Activated naive CD8-positive, alpha-beta T cell treated with anti-CD3 and anti-CD28 coated beads, Interleukin-2, amount 50 U/mL, for 24 hours (primary cell): ENCODE measurements around the gene CYP27A1.

Experiments used
- ATAC-seq: fragments of 150-1000 bp; cut with Tn5 transposase; one replicate; pipeline ENCODE4 v1.10.0; 2021
- DNase-seq: peaks from one replicate; pipeline ENCODE4 v3.0.0; 2021
- H3K27ac Mint-ChIP-seq: one replicate; pipeline ENCODE4 v1.8.0; 2021; ENCODE audit warnings: mild to moderate bottlenecking, mixed read lengths
- H3K27me3 Mint-ChIP-seq: one replicate; pipeline ENCODE4 v1.8.0; 2021; ENCODE audit warnings: mixed read lengths
- H3K36me3 Mint-ChIP-seq: one replicate; pipeline ENCODE4 v1.8.0; 2021; ENCODE audit warnings: low read depth, mixed read lengths
- H3K4me1 Mint-ChIP-seq: one replicate; pipeline ENCODE4 v1.8.0; 2021; ENCODE audit warnings: mixed read lengths
- H3K4me3 Mint-ChIP-seq: one replicate; pipeline ENCODE4 v1.8.0; 2021; ENCODE audit warnings: mild to moderate bottlenecking, moderate library complexity, mixed read lengths
- H3K9me3 Mint-ChIP-seq: one replicate; pipeline ENCODE4 v1.8.0; 2021; ENCODE audit warnings: mixed read lengths

CYP27A1 gene

DNA sequence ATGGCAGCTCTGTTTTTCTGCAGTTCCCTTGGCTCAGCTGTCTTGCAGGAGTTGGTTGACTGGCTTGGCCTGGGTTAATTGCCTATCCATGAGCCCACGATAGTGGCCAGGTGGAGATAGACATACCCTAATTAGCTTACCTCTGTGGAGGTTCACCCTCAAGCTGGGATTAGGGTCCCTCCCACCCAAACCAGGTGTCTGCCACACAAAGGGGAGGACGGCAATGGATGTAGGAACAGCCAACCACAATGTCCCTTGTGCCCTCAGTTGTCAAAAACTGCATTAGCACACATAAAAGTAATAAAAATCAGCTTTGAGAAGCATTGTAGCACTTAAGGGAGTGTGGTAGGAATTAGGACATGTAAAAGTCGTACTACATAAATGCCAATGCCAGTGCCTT lies 4.2 kb downstream of the CYP27A1 start:
- Mint-ChIP-seq H3K4me1 (peaks cover 3% of the 10 kb centered on the region), H3K36me3 (no peaks in the 10 kb centered on the region), H3K9me3 (no peaks in the 10 kb centered on the region), H3K27ac (no peak overlapping the region), H3K27me3 (peaks cover 32% of the 10 kb centered on the region), H3K4me3 (no peak overlapping the region)
- DNase-seq = no peak
- ATAC-seq = no peak

DNA sequence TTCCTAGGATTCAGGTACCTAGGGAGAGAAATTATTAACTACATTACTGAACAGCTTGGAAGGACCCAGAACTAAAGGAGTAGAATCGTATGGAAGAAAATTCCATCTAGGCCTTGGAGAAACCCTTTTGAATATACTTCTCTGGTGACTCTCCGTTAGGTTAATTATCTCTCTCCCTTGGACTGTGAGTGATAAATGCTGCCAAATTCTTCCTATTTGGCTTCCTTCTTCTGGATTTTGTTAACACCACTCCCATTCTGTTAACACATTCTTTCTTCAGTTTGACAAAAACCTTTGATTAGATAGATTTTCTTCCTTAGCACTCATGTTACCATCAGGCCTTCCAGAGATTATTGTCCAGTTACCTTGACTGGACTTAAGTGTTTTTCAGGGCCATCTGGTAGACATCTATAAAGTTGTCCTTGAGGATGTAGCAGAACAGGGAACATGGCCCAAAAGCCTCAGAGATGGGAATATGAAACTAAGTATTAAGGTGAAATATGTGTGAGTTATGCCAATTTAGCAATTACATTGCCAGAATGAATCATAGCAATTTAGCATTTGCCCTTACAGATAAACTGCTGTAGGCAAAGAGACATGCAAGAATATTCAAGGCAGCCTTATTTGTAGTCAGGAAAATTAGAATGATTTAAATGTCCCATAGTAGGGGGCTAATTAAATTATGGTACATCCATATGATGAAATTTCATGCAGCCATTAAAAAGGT lies 6.7 kb downstream of the CYP27A1 start:
- no peak for DNase-seq
- Mint-ChIP-seq H3K27ac (no peak overlapping the region), H3K4me1 (no peaks in the 10 kb centered on the region), H3K9me3 (no peaks in the 10 kb centered on the region), H3K36me3 (no peaks in the 10 kb centered on the region), H3K27me3 (peaks cover 24% of the 10 kb centered on the region), H3K4me3 (no peak overlapping the region)
- no peak for ATAC-seq

DNA sequence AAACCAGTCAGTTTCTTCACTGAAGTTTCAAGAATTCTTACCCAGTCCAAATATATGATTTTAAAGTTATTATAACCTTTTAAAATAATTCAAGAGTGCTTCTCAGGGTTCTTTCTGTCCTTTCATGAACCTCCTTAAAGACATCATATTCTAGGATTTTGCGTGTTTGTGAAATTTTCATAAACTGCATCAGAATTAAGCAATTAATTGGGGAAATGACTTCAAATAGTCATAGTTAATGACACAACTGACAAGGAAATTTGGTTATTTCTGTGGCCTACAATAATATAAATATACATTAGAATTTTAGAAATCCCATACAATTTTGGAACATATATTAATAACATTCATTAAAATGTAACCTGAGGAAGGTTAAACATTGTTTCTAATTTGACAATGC lies 10.5 kb downstream of the CYP27A1 start:
- H3K27ac Mint-ChIP-seq = no peak overlapping the region
- peaks cover 14% of the 10 kb centered on the region for H3K27me3 Mint-ChIP-seq
- DNase-seq (no peak), ATAC-seq (no peak)
- no peaks in the 10 kb centered on the region for H3K9me3 Mint-ChIP-seq
- no peak overlapping the region for H3K4me3 Mint-ChIP-seq
- no peaks in the 10 kb centered on the region for H3K36me3 Mint-ChIP-seq
- no peaks in the 10 kb centered on the region for H3K4me1 Mint-ChIP-seq

DNA sequence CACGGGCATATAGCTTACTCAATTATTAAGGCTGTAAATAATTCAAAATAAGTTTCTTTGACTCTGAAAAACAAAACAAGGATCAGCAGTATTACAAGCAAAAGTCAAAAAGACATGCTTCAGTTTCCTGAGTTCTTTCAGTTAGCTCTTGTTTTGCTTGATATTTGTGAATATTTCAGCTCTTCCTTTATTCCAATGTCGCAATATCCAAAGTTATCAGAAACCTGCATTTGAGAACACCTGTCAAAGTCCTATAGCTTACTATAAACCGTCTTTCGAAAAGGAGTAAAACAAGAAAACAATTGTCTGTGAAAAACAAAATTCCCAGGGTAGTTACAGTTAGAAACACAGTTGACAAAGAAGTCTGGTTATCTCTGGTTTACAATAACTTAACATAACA lies 14.7 kb downstream of the CYP27A1 start:
- Mint-ChIP-seq H3K27ac (no peak overlapping the region), H3K27me3 (peaks cover 31% of the 10 kb centered on the region), H3K9me3 (no peaks in the 10 kb centered on the region), H3K4me1 (no peaks in the 10 kb centered on the region), H3K36me3 (no peaks in the 10 kb centered on the region), H3K4me3 (no peak overlapping the region)
- DNase-seq = no peak
- no peak for ATAC-seq

DNA sequence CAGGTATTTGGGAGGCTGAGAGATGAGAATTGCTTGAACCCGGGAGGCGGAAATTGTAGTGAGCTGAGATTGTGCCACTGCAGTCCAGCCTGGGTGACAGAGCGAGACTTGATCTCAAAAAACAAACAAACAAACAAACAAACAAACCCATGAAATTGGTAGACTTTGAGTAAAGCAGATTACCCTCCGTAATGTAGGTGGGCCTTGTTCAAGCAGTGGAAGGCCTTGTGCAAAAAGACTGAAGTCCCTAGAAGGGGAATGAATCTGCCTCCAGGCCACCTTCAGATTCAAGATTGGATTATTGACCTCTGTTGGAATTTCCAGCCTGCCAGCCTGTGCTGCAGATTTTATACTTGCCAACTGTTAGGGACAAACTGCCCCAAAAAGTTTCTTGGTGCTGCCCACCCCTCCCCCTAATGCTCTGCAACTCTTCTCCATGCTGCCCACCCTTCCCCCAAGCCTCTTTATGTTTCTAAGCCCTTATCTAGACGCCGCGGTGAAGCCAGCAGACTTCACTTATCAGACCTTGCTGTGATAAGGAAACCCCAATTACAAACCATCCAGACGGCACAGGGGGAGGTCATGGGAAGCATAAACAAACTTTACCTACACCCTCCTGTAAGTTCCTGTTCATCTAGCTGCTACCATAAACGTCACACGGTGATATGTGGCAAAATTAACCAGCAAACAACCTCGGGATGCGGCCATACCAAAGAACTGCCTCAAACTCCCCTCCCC lies 17.0 kb downstream of the CYP27A1 start:
- peaks cover 4% of the 10 kb centered on the region for H3K4me1 Mint-ChIP-seq
- no peaks in the 10 kb centered on the region for H3K36me3 Mint-ChIP-seq
- ATAC-seq (no peak), DNase-seq (no peak)
- no peak overlapping the region for H3K4me3 Mint-ChIP-seq
- peaks cover 25% of the 10 kb centered on the region for H3K27me3 Mint-ChIP-seq
- H3K27ac Mint-ChIP-seq = no peak overlapping the region
- no peaks in the 10 kb centered on the region for H3K9me3 Mint-ChIP-seq

DNA sequence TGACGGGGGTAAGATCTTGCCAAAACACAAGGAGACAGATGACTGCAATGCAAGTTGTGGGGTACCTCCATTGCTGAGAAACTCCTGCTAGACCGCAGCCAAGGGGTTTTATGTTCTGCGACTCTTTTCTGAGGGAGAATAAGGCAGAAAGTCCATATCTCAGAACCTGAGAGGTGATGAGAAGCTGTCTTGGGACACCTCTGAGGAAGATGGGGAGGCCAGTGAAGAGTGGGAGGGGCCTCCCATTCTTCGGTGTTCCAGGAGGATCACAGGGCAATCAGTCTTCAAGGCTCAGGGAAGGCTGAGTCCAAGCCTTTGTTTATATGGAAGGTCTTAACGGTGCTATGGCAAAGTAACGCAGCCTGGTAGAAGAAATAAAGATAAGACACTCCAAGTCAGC lies 18.0 kb downstream of the CYP27A1 start:
- ATAC-seq (no peak), DNase-seq (no peak)
- peaks cover 5% of the 10 kb centered on the region for H3K9me3 Mint-ChIP-seq
- H3K4me1 Mint-ChIP-seq = peaks cover 4% of the 10 kb centered on the region
- no peak overlapping the region for H3K27ac Mint-ChIP-seq
- peaks cover 34% of the 10 kb centered on the region for H3K27me3 Mint-ChIP-seq
- H3K36me3 Mint-ChIP-seq = no peaks in the 10 kb centered on the region
- H3K4me3 Mint-ChIP-seq = no peak overlapping the region

DNA sequence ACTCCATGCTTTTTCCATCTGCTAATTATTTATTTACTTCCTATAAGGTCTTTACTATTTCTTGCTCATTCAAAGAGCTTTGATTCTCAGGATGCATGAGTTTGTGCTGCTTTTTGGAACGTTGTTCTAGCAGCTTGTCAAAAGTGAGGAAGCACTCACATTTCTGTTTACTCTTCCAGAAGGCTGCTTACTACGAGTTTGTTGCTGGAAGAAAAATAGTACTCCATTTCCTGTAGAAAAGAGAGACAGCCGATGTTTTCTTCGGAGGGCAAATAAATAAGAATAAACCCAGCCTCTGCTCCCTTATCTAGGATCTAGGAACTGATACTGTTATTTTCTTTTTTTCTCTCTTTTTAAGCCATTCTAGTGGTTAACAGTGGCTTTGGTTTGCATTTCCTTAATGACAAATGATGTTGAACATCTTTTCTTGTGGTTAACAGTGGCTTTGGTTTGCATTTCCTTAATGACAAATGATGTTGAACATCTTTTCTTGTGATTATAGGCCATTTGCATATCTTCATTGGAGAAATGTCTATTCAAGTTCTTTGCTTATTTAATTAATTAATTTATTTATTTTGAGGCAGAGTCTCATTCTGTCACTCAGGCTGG lies 20.5 kb downstream of the CYP27A1 start:
- no peaks in the 10 kb centered on the region for H3K36me3 Mint-ChIP-seq
- H3K4me1 Mint-ChIP-seq = peaks cover 8% of the 10 kb centered on the region
- no peak overlapping the region for H3K4me3 Mint-ChIP-seq
- DNase-seq = no peak
- H3K27ac Mint-ChIP-seq = no peak overlapping the region
- no peak for ATAC-seq
- H3K27me3 Mint-ChIP-seq = peaks cover 47% of the 10 kb centered on the region
- peaks cover 9% of the 10 kb centered on the region for H3K9me3 Mint-ChIP-seq

DNA sequence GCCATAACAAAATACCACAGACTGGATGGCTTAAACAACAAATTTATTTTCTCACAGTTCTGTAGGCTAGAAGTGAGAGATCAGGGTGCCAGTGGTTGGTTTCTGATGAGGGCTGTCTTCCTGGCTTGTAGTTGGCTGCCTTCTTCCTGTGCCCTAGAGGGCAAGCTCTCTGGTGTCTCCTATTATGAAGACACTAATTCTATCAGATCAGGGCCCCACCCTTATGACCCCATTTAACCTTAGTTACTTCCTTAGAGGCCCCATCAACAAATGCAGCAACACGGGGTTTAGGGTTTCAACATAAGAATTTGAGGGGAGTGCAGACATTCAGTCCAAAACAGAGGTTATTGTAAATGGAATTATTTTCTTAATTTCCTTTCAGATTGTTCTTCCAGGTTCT lies 22.9 kb downstream of the CYP27A1 start:
- ATAC-seq = no peak
- Mint-ChIP-seq H3K9me3 (peaks cover 9% of the 10 kb centered on the region), H3K27me3 (peaks cover 49% of the 10 kb centered on the region), H3K4me3 (no peak overlapping the region), H3K4me1 (peaks cover 8% of the 10 kb centered on the region), H3K27ac (no peak overlapping the region), H3K36me3 (no peaks in the 10 kb centered on the region)
- no peak for DNase-seq

DNA sequence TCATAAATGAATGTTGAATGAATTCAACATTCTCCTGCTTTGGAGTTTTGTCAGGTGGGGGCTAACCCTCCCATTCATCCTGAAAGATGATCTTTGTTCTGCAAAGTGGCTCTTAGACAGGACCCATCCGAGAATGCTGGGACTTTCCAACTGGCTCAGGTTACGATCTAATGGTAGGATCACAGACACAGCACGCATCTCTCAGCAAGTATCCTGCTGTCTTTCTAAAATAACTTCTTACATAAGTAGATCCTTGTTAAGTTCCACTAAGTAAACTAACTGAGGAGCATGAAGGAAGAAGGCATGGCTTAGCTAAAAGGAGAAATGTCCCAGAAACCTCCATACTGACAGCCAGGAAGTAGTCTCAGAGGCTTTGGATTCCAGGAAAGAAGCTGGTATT lies 23.7 kb downstream of the CYP27A1 start:
- peaks cover 8% of the 10 kb centered on the region for H3K4me1 Mint-ChIP-seq
- ATAC-seq (no peak), DNase-seq (no peak)
- no peak overlapping the region for H3K27ac Mint-ChIP-seq
- H3K36me3 Mint-ChIP-seq = no peaks in the 10 kb centered on the region
- H3K9me3 Mint-ChIP-seq = peaks cover 9% of the 10 kb centered on the region
- H3K4me3 Mint-ChIP-seq = no peak overlapping the region
- H3K27me3 Mint-ChIP-seq = peaks cover 47% of the 10 kb centered on the region

DNA sequence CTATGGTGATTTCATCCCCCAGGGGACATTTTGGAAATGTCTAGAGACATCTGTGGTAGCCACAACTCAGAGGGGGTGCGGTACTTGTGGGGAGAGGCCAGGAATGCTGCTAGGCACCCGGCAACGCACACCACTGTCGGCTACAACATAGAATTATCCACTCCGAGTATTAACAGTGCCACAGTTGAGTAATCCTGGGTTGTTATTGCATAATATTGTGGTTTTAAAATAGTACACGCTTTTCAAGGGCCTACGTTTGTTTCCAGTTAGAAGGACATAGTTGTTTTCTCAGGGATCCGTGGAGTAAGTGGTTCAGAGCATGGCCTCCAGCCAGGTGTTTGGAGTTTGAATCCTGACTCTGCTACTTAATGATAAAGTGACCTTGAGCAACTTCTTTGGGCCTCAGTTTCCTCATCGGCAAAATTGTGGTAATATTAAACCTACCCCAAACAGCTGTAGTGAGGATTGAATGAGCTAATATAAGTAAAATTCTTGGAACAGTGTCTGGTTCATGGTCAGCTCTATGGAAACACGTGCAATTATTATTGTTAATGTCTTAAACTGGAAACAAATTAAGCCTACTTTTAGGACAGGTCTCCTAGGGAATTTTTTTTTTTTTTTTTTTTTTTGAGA lies 24.5 kb downstream of the CYP27A1 start:
- Mint-ChIP-seq H3K4me3 (no peak overlapping the region), H3K27ac (no peak overlapping the region), H3K4me1 (peaks cover 8% of the 10 kb centered on the region), H3K36me3 (no peaks in the 10 kb centered on the region), H3K9me3 (peaks cover 9% of the 10 kb centered on the region), H3K27me3 (peaks cover 47% of the 10 kb centered on the region)
- ATAC-seq (no peak), DNase-seq (no peak)

DNA sequence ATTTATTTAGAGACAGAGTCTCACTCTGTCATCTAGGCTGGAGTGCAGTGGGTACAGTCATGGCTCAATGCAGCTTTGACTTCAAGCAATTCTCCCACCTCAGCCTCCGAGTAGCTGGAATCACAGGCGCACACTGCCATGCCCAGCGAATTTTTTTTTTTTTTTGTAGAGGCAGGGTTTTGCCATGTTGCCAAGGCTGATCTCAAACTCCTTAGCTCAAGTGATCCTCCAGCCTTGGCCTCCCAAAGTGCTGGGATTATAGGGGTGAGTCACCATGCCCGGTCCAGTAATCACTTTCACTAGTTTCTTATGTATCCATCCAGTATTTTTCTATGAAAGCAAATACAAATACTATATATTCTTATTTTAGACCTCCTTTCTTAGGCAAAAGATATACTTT lies 25.7 kb downstream of the CYP27A1 start:
- Mint-ChIP-seq H3K27me3 (peaks cover 45% of the 10 kb centered on the region), H3K4me3 (no peak overlapping the region), H3K27ac (no peak overlapping the region), H3K36me3 (no peaks in the 10 kb centered on the region), H3K4me1 (peaks cover 4% of the 10 kb centered on the region), H3K9me3 (peaks cover 9% of the 10 kb centered on the region)
- no peak for DNase-seq
- no peak for ATAC-seq

DNA sequence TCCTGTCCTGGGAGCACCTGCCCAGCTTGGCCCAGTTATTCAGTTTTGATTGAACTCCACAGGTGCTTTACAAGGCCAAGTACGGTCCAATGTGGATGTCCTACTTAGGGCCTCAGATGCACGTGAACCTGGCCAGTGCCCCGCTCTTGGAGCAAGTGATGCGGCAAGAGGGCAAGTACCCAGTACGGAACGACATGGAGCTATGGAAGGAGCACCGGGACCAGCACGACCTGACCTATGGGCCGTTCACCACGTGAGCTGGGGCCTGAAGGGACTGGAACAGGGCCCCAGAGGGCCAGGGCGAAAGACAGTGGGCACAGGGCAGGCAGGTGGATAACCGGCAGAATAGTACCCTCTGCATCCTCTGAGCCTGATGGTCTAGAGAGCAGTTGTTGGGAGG lies 27.6 kb downstream of the CYP27A1 start:
- ATAC-seq (no peak), DNase-seq (no peak)
- Mint-ChIP-seq H3K36me3 (no peaks in the 10 kb centered on the region), H3K4me1 (peaks cover 3% of the 10 kb centered on the region), H3K27me3 (peaks cover 43% of the 10 kb centered on the region), H3K27ac (no peak overlapping the region), H3K9me3 (peaks cover 4% of the 10 kb centered on the region), H3K4me3 (no peak overlapping the region)

DNA sequence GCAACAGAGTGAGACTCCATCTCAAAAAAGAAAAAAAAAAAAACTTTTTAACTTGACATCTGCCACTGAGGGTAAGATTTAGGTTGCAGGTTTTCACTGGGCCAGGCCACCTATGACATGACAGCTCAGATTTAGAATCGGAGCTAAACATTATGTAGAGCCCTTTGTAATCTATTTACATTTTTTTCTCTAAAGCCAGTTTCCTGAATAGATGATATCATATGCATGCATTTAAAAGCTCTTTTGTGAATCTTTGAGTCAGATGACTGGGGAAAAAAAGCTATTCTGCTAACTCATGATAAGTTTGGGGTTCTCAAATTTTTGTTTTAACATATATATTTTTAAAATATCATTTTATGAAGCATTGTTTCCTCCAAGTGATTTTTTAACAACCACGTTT lies 28.3 kb downstream of the CYP27A1 start:
- Mint-ChIP-seq H3K36me3 (no peaks in the 10 kb centered on the region), H3K4me1 (peaks cover 3% of the 10 kb centered on the region), H3K4me3 (no peak overlapping the region), H3K9me3 (peaks cover under 1% of the 10 kb centered on the region), H3K27me3 (peaks cover 39% of the 10 kb centered on the region), H3K27ac (no peak overlapping the region)
- DNase-seq (no peak), ATAC-seq (no peak)

DNA sequence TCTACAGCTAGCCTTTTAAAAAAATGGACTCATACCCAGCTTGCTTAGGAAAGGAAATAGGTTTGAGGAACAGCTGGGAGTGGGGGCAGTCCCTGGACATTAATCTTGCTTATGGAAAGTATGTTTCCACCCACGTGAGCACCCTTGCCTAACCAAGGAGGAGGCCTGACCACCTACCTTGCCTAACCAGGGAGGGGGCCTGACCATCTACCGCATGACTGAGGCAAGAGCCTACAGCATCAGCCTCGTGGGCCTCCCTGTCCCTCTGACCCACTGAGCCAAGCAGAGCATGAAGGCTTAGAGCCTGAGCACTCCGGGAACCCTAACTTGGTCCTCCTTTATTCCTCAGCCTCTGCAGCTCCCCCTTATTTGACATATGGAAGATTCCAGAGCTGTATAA lies 29.4 kb downstream of the CYP27A1 start:
- Mint-ChIP-seq H3K27ac (no peak overlapping the region), H3K27me3 (peaks cover 31% of the 10 kb centered on the region), H3K4me3 (no peak overlapping the region), H3K9me3 (no peaks in the 10 kb centered on the region), H3K4me1 (peaks cover 2% of the 10 kb centered on the region), H3K36me3 (no peaks in the 10 kb centered on the region)
- no peak for ATAC-seq
- DNase-seq = no peak
